WERI-Rb-1 (cell line): ENCODE measurements around the gene WFIKKN2.
A peak's percentile ranks its signal among the peaks of the same experiment; 100 is the strongest.

Source experiments
- DNase-seq: peaks from one replicate; pipeline ENCODE4 v3.0.0-alpha.2; 2020
- H3K27ac ChIP-seq: fragments of 250-450 bp; sonication (Bioruptor Pico); 2 replicates; pipeline ENCODE4 v1.5.1; 2020; ENCODE audit warnings: mild to moderate bottlenecking, moderate library complexity
- H3K27me3 ChIP-seq: fragments of 250-450 bp; sonication (Bioruptor Pico); 2 replicates; pipeline ENCODE4 v1.5.1; 2021; ENCODE audit warnings: mild to moderate bottlenecking, low read depth, moderate library complexity; ENCODE audit not compliant: insufficient read depth, severe bottlenecking
- H3K36me3 ChIP-seq: fragments of 250-450 bp; sonication (Bioruptor Pico); 2 replicates; pipeline ENCODE4 v1.5.1; 2020; ENCODE audit warnings: mild to moderate bottlenecking, moderate library complexity
- H3K4me3 ChIP-seq: 2 replicates; pipeline ENCODE4 v1.5.1; 2011; ENCODE audit warnings: low read depth, mild to moderate bottlenecking, control low read depth, low read length
- H3K9me3 ChIP-seq: fragments of 250-450 bp; sonication (Bioruptor Pico); 2 replicates; pipeline ENCODE4 v1.5.1; 2021; ENCODE audit warnings: mild to moderate bottlenecking, moderate library complexity; ENCODE audit not compliant: severe bottlenecking
- CTCF ChIP-seq: IDR thresholded peaks from 2 replicates; pipeline ENCODE4 v1.5.1; 2011; ENCODE audit warnings: low read depth, mild to moderate bottlenecking, control low read depth, inconsistent platforms, low read length

The WFIKKN2 gene

GRCh38 chr17:50833510-50834428 is 1.6 kb upstream of the WFIKKN2 start:
- peak overlapping the region; percentile 30 for H3K4me3 ChIP-seq
- no peaks in the 10 kb centered on the region for H3K9me3 ChIP-seq
- TF ChIP-seq CTCF, result 0 out of 2 replicates have a peak, but pooled peaks have one; percentile 4
- no peaks in the 10 kb centered on the region for H3K27me3 ChIP-seq
- peak; percentile 93 for DNase-seq
- no peaks in the 10 kb centered on the region for H3K36me3 ChIP-seq
- H3K27ac ChIP-seq, result peak overlapping the region; percentile 92

GRCh38 chr17:50834429-50835300 is 721 bp upstream of the WFIKKN2 start:
- peak; percentile 61 for DNase-seq
- Histone ChIP-seq H3K4me3 (peak overlapping the region; percentile 30; the same call in 1 of the 2 replicates), H3K27ac (peak overlapping the region; percentile 92), H3K27me3 (no peaks in the 10 kb centered on the region), H3K36me3 (no peaks in the 10 kb centered on the region), H3K9me3 (no peaks in the 10 kb centered on the region)
- no peak for TF ChIP-seq CTCF

- Histone ChIP-seq H3K36me3 (no peaks in the 10 kb centered on the region; the same call in 1 of the 2 replicates), H3K9me3 (no peaks in the 10 kb centered on the region), H3K27ac (no peak overlapping the region; the same call in 1 of the 2 replicates), H3K27me3 (no peaks in the 10 kb centered on the region), H3K4me3 (no peak overlapping the region)
- DNase-seq, result no peak
- no peak for TF ChIP-seq CTCF
These were observed 1.4 kb downstream of the WFIKKN2 start for GRCh38 chr17:50836826-50837225.

- no peak for TF ChIP-seq CTCF
- no peak for DNase-seq
- Histone ChIP-seq H3K4me3 (no peak overlapping the region), H3K27ac (peak overlapping the region; percentile 78), H3K9me3 (no peaks in the 10 kb centered on the region), H3K27me3 (no peaks in the 10 kb centered on the region), H3K36me3 (no peaks in the 10 kb centered on the region; the same call in 1 of the 2 replicates)
These were observed 2.0 kb downstream of the WFIKKN2 start for GRCh38 chr17:50837286-50837979.
